ENCODE results near the gene METTL15. TPM values are rescaled to one million over a fixed set of nuclear protein-coding genes. Genes with fewer than 3 reads are reported as not detected.

METTL15 gene
- total and polyA plus RNA-seq, 2 of the 8 experiments (the other 6 are each of a cell fraction or from before 2014, with no cell fraction given) = 5.4 to 10.5 TPM

GRCh38 chr11:28072321-28072720 lies 35.9 kb upstream of the METTL15 start:
- WGBS, 2 experiments (ENCODE audit: extremely low coverage in 1 of 2, insufficient coverage in 1 of 2, insufficient read length in 1 of 2, insufficient replicate concordance in 2 of 2, low coverage in 1 of 2, low lambda C conversion rate in 2 of 2, missing lambda C conversion rate in 1 of 2) = 89% methylated on average over 2 of the region's 2 CpGs; no CpG with 5 or more reads in 1 of the 2 experiments
- Histone ChIP-seq H4K20me1 (replicated peaks in 1 of 2; ENCODE audit: control insufficient read depth in 1 of 2, insufficient read depth in 2 of 2, low read length in 2 of 2) (peaks cover 0 to 1% of the 10 kb centered on the region in 2 experiments), H3K79me1 (ENCODE audit: low read depth, low read length) (no peaks in the 10 kb centered on the region), H2BK120ac (replicated peaks; ENCODE audit: low read depth, low read length) (no peak overlapping the region), H3K79me2 (ENCODE audit: control insufficient read depth in 1 of 2, insufficient read depth in 2 of 2, low read length in 2 of 2) (no peaks in the 10 kb centered on the region), H3K4me1 (replicated peaks in 1 of 4; ENCODE audit: control insufficient read depth in 3 of 4, insufficient read depth in 4 of 4, low read length in 3 of 4) (no peaks in the 10 kb centered on the region), H3K4ac (replicated peaks; ENCODE audit: insufficient read length, low read depth, low read length) (no peak overlapping the region), H3K36me3 (ENCODE audit: control insufficient read depth in 2 of 4, insufficient read depth in 4 of 4, low read length in 3 of 4) (peaks cover 2 to 21% (median 8%) of the 10 kb centered on the region in 4 experiments; a peak in 6 of 8 replicates), H3K23ac (ENCODE audit: insufficient read length) (no peak overlapping the region), H4K8ac (ENCODE audit: extremely low read depth, insufficient read depth, low read length) (no peak overlapping the region), H3K23me2 (ENCODE audit: low read depth, low read length) (no peaks in the 10 kb centered on the region), H2BK20ac (ENCODE audit: low read length) (no peak overlapping the region), H3K9me3 (ENCODE audit: insufficient read depth in 2 of 2, low read depth in 1 of 2, low read length in 1 of 2) (no peaks in the 10 kb centered on the region), H3K4me2 (ENCODE audit: insufficient read depth in 1 of 2, low read depth in 2 of 2, low read length in 2 of 2) (no peak overlapping the region), H2BK5ac (ENCODE audit: low read depth, low read length) (no peak overlapping the region), H3K14ac (ENCODE audit: insufficient read length) (no peak overlapping the region), H2BK15ac (ENCODE audit: low read length) (no peak overlapping the region), H2AK5ac (ENCODE audit: low read depth, low read length) (no peak overlapping the region), H2AFZ (ENCODE audit: low read length) (no peak overlapping the region), H3K4me3 (ENCODE audit: extremely low read depth in 1 of 4, insufficient read depth in 2 of 4, low read depth in 3 of 4, low read length in 4 of 4) (no peak overlapping the region), H3K27ac (ENCODE audit: low read depth, low read length) (no peak overlapping the region), H4K91ac (replicated peaks; ENCODE audit: insufficient read length, low read length) (no peak overlapping the region), H3K18ac (ENCODE audit: extremely low read depth, low read length) (no peak overlapping the region), H3K9ac (replicated peaks in 1 of 4; ENCODE audit: extremely low read depth in 1 of 4, low read depth in 3 of 4, low read length in 3 of 4) (no peak overlapping the region), H2BK12ac (ENCODE audit: low read depth, low read length) (no peak overlapping the region), H4K5ac (ENCODE audit: insufficient read length, low read depth, low read length) (no peak overlapping the region), H3K27me3 (replicated peaks in 1 of 4; ENCODE audit: control insufficient read depth in 3 of 4, extremely low read depth in 1 of 4, insufficient read depth in 3 of 4, low read length in 3 of 4) (no peaks in the 10 kb centered on the region), H3K56ac (replicated peaks; ENCODE audit: insufficient read length, low read depth, low read length) (no peak overlapping the region)
- CTCF ChIA-PET (ENCODE audit: partially characterized antibody) = interaction anchor here (0.5 kb wide), 1 partner anchor 154 kb away, joined by 3 read pairs; no protein-coding TSS in a partner anchor
- FAIRE-seq (no peak), DNase-seq (ENCODE audit: low read depth in 1 of 2, low spot score in 2 of 2) (no peak)
- POLR2A ChIA-PET (ENCODE audit: partially characterized antibody) = no interaction called here
- TF ChIP-seq E2F6 (IDR thresholded peaks at IDR 0.05) (no peak), RFX5 (IDR thresholded peaks at IDR 0.05; ENCODE audit: borderline replicate concordance, low read depth, low read length) (no peak), KDM1A (IDR thresholded peaks at IDR 0.05; ENCODE audit: borderline replicate concordance, low read length) (no peak), HDAC6 (IDR thresholded peaks at IDR 0.05; ENCODE audit: low read depth, low read length) (no peak), JUN (IDR thresholded peaks at IDR 0.05; ENCODE audit: low read depth, low read length) (no peak), PHF8 (conservative IDR thresholded peaks at IDR 0.05; ENCODE audit: low read depth, low read length) (no peak), TEAD4 (IDR thresholded peaks at IDR 0.05; ENCODE audit: low read depth, low read length) (no peak), GTF2F1 (IDR thresholded peaks at IDR 0.05; ENCODE audit: borderline replicate concordance, low read depth, low read length) (no peak), SP4 (IDR thresholded peaks at IDR 0.05; ENCODE audit: low read length) (no peak), YY1 (IDR thresholded peaks at IDR 0.05; ENCODE audit: low read depth, low read length) (no peak), USF2 (IDR thresholded peaks at IDR 0.05; ENCODE audit: low read length) (no peak), KDM4A (IDR thresholded peaks at IDR 0.05; ENCODE audit: low read depth, low read length, severe bottlenecking) (no peak), GABPA (IDR thresholded peaks at IDR 0.05; ENCODE audit: borderline replicate concordance, insufficient read depth, low read length) (no peak)
